ENCODE data around the gene INSIG1.

INSIG1 gene

GRCh38 chr7:155285423-155285822 lies 12.3 kb upstream of the INSIG1 start:
- DNase-seq (ENCODE audit: low read depth): no peak

GRCh38 chr7:155285833-155286232 lies 11.8 kb upstream of the INSIG1 start:
- DNase-seq (ENCODE audit: low read depth): no peak

DNA sequence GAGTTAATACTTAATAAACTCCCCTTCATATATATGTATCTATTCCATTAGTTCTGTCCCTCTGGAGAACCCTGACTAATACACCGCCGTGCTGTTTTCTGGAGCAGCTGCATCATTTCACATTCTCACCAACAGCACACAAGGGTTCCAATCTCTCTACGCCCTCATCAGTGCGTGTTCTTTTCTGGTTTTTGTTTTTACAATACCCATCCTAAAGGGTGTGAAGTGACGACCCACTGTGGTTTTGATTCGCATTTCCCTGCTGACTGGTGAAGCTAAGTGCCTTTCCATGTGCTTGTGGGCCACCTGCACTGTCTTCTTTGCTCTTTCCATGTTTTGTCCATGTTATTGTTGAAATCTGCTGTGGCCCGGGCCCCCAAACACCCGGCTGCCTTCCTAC lies 11.0 kb upstream of the INSIG1 start:
- no peak for DNase-seq (ENCODE audit: low read depth)

- no peak for DNase-seq (ENCODE audit: low read depth)
Observed at GRCh38 chr7:155287284-155287935, 10.3 kb upstream of the INSIG1 start.

GRCh38 chr7:155288055-155288454 lies 9.6 kb upstream of the INSIG1 start:
- DNase-seq (ENCODE audit: low read depth): no peak

DNA sequence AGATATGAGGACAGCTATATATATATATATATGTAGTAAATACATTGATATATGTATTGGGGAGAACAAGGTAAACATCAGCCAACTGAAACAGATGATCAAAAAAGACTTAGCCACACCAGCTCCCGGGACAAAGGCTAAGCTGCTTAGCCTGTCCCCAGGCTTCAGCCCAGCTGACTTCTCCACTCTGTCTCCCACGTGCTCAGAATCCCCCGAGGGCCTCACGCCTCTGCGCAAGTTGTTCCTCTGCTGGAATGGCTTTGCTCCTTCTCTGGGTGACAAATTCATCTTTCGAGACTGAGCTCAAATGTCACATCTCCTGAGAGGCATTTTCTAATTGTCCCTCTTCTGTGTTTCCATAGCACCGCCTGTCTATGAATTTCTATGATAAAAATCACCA lies 8.6 kb upstream of the INSIG1 start:
- no peak for DNase-seq (ENCODE audit: low read depth)

DNA sequence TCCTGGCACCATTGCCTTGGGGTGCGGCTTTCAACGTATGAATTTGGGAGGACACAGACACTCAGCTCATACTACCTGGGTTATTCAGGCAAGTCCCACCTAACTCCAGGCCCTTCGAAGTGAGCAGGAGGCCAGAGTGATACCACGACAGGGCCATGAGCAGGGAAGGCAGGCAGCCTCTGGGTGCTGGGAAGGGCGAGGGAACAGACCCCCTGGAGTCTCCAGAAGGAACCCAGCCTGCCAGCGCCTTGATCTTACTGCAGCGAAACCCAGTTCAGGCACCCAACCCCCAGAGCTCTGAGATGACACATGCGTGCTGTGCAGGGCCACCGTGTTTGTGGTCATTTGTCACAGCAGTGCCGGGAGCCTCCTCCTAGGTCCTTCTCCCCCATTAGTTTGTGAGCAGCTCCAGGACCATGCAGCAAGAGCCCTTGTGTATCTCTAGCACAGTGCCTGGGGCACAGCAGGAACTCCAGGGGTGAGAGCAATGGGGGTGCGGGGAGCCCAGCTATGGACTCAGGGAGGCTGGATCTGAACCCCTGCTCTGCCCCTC lies 7.7 kb upstream of the INSIG1 start:
- no peak for DNase-seq (ENCODE audit: low read depth)

- no peak for DNase-seq (ENCODE audit: low read depth)
Observed at GRCh38 chr7:155291045-155291530, 6.6 kb upstream of the INSIG1 start.

DNA sequence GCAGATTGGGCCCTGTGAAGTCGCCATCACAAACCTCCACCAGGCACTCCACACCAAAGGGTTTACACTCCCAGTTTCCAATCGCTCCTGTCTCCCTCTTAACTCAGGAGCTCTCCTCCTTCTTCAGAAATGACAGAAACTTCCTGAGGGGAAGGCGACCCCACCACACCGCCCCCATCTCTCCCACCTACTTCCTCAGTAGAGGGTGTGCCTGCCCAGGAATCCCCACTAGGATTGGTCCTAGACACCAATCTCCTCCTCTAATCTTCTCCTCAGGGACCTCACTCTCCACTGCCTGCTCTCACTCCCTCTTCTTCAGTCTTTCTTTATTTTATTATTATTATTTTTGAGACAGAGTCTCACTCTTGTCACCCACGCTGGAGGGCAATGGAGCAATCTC lies 5.9 kb upstream of the INSIG1 start:
- DNase-seq (ENCODE audit: low read depth): no peak

DNA sequence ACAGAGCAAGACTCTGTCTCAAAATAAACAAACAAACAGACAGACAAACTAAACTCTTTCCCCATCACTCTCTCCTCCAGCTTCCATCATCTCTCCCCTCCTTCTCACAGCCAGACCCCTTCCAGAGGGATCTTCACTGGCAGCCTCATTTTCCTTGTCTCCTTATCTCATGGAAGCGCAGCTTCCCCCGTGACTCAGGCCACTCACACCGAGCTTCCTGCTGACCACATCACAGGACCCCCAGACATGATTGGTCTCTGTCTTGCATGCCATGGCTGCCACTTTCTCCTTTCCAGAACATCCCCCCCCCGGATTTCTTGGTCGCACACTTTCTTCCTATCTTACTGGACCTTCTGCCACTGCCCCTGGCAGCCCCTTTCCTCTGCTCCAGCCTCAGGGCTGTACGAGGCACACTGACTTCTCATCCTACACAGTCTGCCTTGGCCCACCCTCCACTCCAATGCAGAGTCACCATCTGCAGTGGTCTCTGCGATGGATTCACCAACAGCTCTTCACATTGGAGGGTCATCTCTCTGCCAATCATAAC lies 4.9 kb upstream of the INSIG1 start:
- DNase-seq (ENCODE audit: low read depth): no peak

DNA sequence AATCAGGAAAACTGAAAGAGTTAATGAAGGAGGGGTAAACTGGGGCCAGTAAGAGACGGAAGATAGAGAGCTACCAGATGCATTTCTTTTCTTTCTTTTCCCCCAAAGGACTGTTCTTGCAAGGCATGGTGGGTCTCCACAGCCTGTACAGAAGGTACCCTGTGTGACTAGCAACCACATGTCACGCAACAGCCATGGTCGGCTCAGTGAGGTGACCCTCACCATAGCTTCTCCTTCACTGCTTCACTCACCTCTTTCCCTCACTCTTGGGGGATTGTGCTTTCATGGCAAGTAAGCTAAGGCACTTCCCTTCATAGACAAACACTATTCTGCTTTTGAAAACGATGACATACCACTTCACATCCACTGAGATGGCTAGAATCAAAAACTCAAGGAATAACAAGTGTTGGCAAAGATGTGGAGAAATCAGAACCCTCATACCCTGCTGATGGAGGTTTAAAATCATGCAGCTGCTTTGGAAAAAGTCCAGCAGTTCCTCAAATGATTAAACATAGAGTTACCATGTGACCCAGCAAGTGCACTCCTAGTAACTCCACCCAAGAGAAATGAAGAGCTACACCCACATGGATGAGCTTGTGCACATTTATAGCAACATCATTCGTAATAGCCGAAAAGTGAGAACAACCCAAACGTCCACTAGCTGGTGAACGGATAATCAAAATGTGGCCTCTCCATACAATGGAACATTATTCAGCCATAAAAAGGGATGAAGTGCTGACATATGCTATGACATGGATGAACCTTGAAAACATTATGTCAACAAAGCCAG lies 3.8 kb upstream of the INSIG1 start:
- no peak for DNase-seq (ENCODE audit: low read depth)

GRCh38 chr7:155294511-155294778 lies 3.2 kb upstream of the INSIG1 start:
- DNase-seq (ENCODE audit: low read depth): no peak

- no peak for DNase-seq (ENCODE audit: low read depth)
Observed at GRCh38 chr7:155295511-155295910, 2.2 kb upstream of the INSIG1 start.

DNA sequence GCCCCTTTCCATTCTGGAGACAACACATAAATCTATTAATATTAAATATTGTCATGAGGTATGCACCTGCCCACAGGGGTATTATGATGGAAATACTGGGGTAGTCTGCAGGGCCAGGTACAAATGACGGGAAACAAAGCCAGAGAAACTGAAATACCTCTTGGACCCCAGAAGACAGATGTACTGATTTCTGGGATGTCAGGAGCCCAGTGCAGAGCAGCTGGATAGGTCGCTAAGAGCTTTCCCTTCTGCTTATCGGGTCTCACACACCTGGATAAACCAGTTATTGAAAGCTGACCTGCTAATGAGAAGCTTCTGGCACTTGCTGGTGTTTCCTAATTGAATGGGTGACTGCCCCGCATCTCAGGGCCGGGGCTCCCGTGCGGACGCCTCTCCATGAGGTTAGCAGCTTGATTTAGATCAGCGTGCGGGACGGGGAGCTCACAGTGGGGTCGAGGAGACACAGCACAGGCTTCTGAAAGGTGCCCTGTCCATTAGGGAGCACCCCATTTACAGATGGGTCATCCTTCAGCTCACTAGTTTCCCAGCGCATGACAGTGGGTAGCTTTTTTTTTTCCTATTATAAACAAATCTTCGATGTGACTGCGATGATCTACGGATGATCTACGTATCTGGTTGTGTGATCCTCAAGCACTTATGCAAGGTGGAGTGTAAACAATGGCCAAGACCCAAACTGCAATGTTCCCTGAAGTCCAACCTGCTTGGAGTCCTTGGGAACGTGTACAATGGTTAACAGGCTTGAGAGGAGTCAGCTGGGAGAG lies 1.5 kb upstream of the INSIG1 start:
- no peak for DNase-seq (ENCODE audit: low read depth)

DNA sequence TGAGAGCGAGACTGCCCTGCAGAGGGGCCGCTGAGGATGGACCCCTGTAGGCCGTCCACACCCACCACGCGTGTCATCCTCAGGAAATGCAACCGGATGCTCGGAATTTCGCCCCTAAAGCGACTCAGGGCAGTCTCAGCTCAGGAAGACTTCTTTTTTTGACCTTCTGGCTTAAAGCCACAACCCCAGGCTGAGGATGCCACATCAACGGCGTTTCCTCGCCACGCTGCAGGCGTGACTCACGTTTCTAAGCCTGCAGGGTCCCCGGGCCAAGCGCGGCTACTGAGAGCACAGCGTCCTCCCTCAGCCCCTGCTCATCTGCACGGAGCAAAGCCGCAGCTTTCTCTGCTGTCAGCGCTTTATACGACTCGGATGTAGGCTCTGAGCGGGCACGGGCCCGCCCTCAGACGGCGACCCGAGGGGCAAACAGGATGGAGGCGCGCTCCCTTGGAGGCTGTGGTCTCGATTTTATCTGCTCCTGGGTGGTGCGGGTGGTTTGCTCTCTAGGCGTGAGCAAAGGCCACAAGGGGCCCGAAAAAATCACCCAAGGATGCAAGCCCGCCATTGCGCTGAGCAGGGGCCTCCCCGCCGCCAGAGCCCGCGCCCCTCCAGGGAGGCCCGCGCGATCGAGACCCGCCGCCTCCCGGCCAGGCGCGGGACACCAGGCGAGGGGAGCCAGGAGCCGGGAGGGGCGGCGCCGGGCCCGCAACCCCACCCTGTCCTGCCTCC lies 726 bp upstream of the INSIG1 start:
- peak; percentile 84 for DNase-seq (ENCODE audit: low read depth)

GRCh38 chr7:155298288-155298833 lies 683 bp downstream of the INSIG1 start:
- DNase-seq (ENCODE audit: low read depth): peak; percentile 5

- DNase-seq (ENCODE audit: low read depth): peak; percentile 96
Observed at GRCh38 chr7:155298834-155299534, 1.3 kb downstream of the INSIG1 start.

DNA sequence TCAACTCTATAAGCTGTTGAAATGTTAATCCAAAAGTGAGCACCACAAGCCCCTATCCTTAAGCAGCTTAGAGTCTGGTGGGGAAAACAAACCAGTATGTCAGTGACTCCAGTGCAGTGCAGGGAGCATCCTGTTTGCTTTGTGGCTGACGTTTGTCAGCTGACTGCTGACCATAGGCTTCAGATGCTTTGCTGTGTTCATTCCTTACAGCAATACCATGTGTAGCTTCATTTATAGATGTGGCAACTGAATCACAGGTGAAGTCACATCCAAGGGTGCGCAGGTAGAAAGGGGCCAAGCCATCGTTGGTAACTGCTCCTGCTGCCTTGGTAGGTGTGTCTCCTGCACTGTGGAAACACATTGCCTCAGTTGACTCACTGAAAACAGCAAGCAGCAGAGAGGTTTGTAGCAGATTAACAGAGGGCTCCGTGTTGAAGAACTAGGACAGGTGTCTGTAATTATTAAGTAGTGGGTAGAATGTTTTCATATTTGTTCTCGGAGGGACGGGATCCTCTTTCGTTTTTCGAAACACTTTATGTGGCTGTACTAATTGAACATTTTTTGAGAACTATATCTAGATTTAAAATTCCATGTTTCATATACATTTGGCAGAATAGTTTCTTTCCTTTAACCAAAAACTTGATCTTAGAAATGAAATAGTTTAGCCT lies 2.0 kb downstream of the INSIG1 start:
- peak; percentile 13 for DNase-seq (ENCODE audit: low read depth)

- DNase-seq (ENCODE audit: low read depth): no peak
Observed at GRCh38 chr7:155300641-155301452, 3.2 kb downstream of the INSIG1 start.

Measured in T-helper 22 cell (primary cell).